SK-N-SH (cell line): ENCODE measurements around the gene MRM2. TPM values are rescaled to one million over a fixed set of nuclear protein-coding genes. Genes with fewer than 3 reads are reported as not detected.
A peak's percentile ranks its signal among the peaks of the same experiment; 100 is the strongest.

Experiments
- CTCF ChIA-PET: fragments of 300-600, 350-600 bp; formaldehyde crosslinking; extraction: SDS; loops from one replicate; lab custom pipeline; 2021; lab: Yijun Ruan, JAX
- POLR2A ChIA-PET: fragments of 350-600 bp; sonication (Branson Sonifier 250); formaldehyde crosslinking; extraction: SDS; loops from one replicate; lab custom pipeline; 2020; ENCODE audit warnings: antibody characterized with exemption, inconsistent platforms; lab: Yijun Ruan, JAX
- DNase-seq: peaks from one replicate; pipeline ENCODE4 v3.0.0; 2012
- H2AFZ ChIP-seq: fragments of 200-600 bp; sonication (generic); 2 replicates; pipeline ENCODE4 v1.8.1; 2016; ENCODE audit warnings: antibody characterized with exemption, mild to moderate bottlenecking, low read depth
- H3F3A ChIP-seq: fragments of 200-600 bp; sonication (generic); replicated peaks from 2 replicates; pipeline ENCODE3; 2016; ENCODE audit warnings: antibody characterized with exemption, mild to moderate bottlenecking; ENCODE audit not compliant: insufficient read depth
- H3K27ac ChIP-seq, 2 experiments: fragments of 200-500 bp in 1 of 2; fragments of 200-600 bp in 1 of 2; sonication (Bioruptor generic) in 1 of 2; sonication (generic), shearing (Covaris generic) in 1 of 2; 2 replicates each; pipeline versions ENCODE4 v1.5.1 to v1.6.1; 2014 to 2016; ENCODE audit warnings: low read depth in 2 of 2, inconsistent platforms in 1 of 2, low read length in 1 of 2, mild to moderate bottlenecking in 1 of 2, mixed read lengths in 1 of 2
- H3K27me3 ChIP-seq: fragments of 200-600 bp; sonication (generic), shearing (Covaris generic); 2 replicates; pipeline ENCODE4 v1.6.1; 2016; ENCODE audit warnings: mixed run types; ENCODE audit not compliant: insufficient read depth
- H3K36me3 ChIP-seq, 2 experiments: fragments of 200-500 bp in 1 of 2; fragments of 200-600 bp in 1 of 2; sonication (Bioruptor generic) in 1 of 2; sonication (generic) in 1 of 2; replicated peaks in 1 of 2; 2 replicates each; pipeline versions ENCODE3 to v1.5.1; 2014 to 2016; ENCODE audit warnings: low read length in 1 of 2, mild to moderate bottlenecking in 1 of 2; ENCODE audit not compliant: insufficient read depth in 2 of 2, control insufficient read depth in 1 of 2
- H3K4me1 ChIP-seq, 2 experiments: fragments of 200-500 bp in 1 of 2; fragments of 200-600 bp in 1 of 2; sonication (Bioruptor generic) in 1 of 2; sonication (generic), shearing (Covaris generic) in 1 of 2; 2 replicates each; pipeline versions ENCODE4 v1.5.1 to v1.6.1; 2014 to 2016; ENCODE audit warnings: low read depth in 1 of 2, low read length in 1 of 2, mixed run types in 1 of 2; ENCODE audit not compliant: insufficient read depth in 2 of 2, control insufficient read depth in 1 of 2
- H3K4me2 ChIP-seq: fragments of 200-600 bp; sonication (generic), shearing (Covaris generic); 2 replicates; pipeline ENCODE4 v1.6.1; 2017; ENCODE audit warnings: mixed run types
- H3K4me3 ChIP-seq, 2 experiments: fragments of 200-500 bp in 1 of 2; fragments of 200-600 bp in 1 of 2; sonication (Bioruptor generic) in 1 of 2; sonication (generic), shearing (Covaris generic) in 1 of 2; 2 replicates each; pipeline versions ENCODE4 v1.5.1 to v1.8.1; 2014 to 2016; ENCODE audit warnings: low read depth in 2 of 2, inconsistent platforms in 1 of 2, low read length in 1 of 2, mild to moderate bottlenecking in 1 of 2, mixed read lengths in 1 of 2, moderate library complexity in 1 of 2
- H3K79me2 ChIP-seq: fragments of 200-600 bp; sonication (generic); 2 replicates; pipeline ENCODE4 v1.8.1; 2017; ENCODE audit warnings: mild to moderate bottlenecking; ENCODE audit not compliant: insufficient read depth
- H3K9ac ChIP-seq: fragments of 200-600 bp; sonication (generic); 2 replicates; pipeline ENCODE4 v1.6.1; 2017; ENCODE audit warnings: mixed run types
- H3K9me2 ChIP-seq: fragments of 200-600 bp; sonication (generic); 2 replicates; pipeline ENCODE4 v1.6.1; 2017; ENCODE audit warnings: mixed run types
- H3K9me3 ChIP-seq: fragments of 200-600 bp; sonication (generic); 2 replicates; pipeline ENCODE4 v1.6.1; 2017; ENCODE audit warnings: mixed run types, mild to moderate bottlenecking, moderate library complexity
- H4K20me1 ChIP-seq: fragments of 200-600 bp; sonication (generic); 2 replicates; pipeline ENCODE4 v1.6.1; 2017; ENCODE audit warnings: mild to moderate bottlenecking, mixed run types; ENCODE audit not compliant: insufficient read depth
- CTCF ChIP-seq: fragments of 200-600 bp; sonication (generic); IDR thresholded peaks from 2 replicates; pipeline ENCODE4 v1.6.1; 2017; ENCODE audit warnings: antibody characterized with exemption, mild to moderate bottlenecking, moderate library complexity
- EP300 ChIP-seq, 2 experiments: IDR thresholded peaks; 2 replicates each; pipeline versions ENCODE4 v1.4.0 to v1.6.1; 2012; ENCODE audit warnings: borderline replicate concordance in 1 of 2, low read depth in 1 of 2, low read length in 1 of 2
- EZH2phosphoT487 ChIP-seq: fragments of 200-600 bp; sonication (generic); IDR thresholded peaks from 2 replicates; pipeline ENCODE4 v1.6.1; 2017; ENCODE audit warnings: low read depth, mixed run types, mild to moderate bottlenecking, antibody characterized with exemption, moderate library complexity, borderline replicate concordance
- FOXJ3 ChIP-seq: sonication (generic); formaldehyde crosslinking; IDR thresholded peaks from 2 replicates; pipeline ENCODE4 v1.5.1; 2020; ENCODE audit warnings: mild to moderate bottlenecking, missing genetic modification reagents
- GATA2 ChIP-seq: sonication (generic); formaldehyde crosslinking; IDR thresholded peaks from 2 replicates; pipeline ENCODE4 v1.5.0; 2020; ENCODE audit warnings: mild to moderate bottlenecking, missing genetic modification reagents
- IRF3 ChIP-seq: fragments of 150-350 bp; IDR thresholded peaks from 2 replicates; pipeline ENCODE4 v1.6.1; 2016; ENCODE audit warnings: mild to moderate bottlenecking, low read depth, low read length
- SMC3 ChIP-seq: IDR thresholded peaks from 2 replicates; pipeline ENCODE4 v1.6.1; 2012; ENCODE audit warnings: low read depth, low read length, improper control_type of control experiment
- ZBTB33 ChIP-seq: IDR thresholded peaks from 2 replicates; pipeline ENCODE4 v1.4.0; 2012; ENCODE audit warnings: low read depth, borderline replicate concordance
- WGBS: methylation state at CpG from one replicate; pipeline ENCODE4 v1.1.6; 2017; ENCODE audit warnings: low lambda C conversion rate; 5-methylcytosine and 5-hydroxymethylcytosine counted together
- polyA plus RNA-seq, 3 experiments: library from polyadenylated mRNA; depleted of rRNA; stranded (reverse); fragments of >200 nt; gene quantifications; 2 replicates each; pipeline ENCODE4 v1.2.3, GENCODE V29; 2012

MRM2 gene
- polyA plus RNA-seq, 1 of the 3 experiments (the other 2 are of a cell fraction) = 30.7 TPM

- H3K9ac ChIP-seq = no peak overlapping the region
- H3K4me1 ChIP-seq = peaks cover 0 to 5% of the 10 kb centered on the region in 2 experiments; a peak in 1 of 4 replicates
- H2AFZ ChIP-seq = no peak overlapping the region
- peaks cover 0 to 6% of the 10 kb centered on the region in 2 experiments for H3K36me3 ChIP-seq
- H3K4me3 ChIP-seq = no peak overlapping the region
- no peaks in the 10 kb centered on the region for H3K9me2 ChIP-seq
- WGBS = 91% methylated on average over 18 of the region's 18 CpGs
- DNase-seq = no peak
- no peaks in the 10 kb centered on the region for H3F3A ChIP-seq
- H3K4me2 ChIP-seq = no peak overlapping the region
- H3K79me2 ChIP-seq = no peaks in the 10 kb centered on the region
- no peaks in the 10 kb centered on the region for H3K9me3 ChIP-seq
- TF ChIP-seq GATA2 (CRISPR knock-in tag) = no peak
- ChIA-PET CTCF (interaction anchor here (1.1 to 2.9 kb wide), 3 partner anchors 9 to 176 kb away, joined by 3 to 9 read pairs (median 3); no protein-coding TSS in a partner anchor), POLR2A (no interaction called here)
- H4K20me1 ChIP-seq = no peaks in the 10 kb centered on the region
- no peak overlapping the region for H3K27ac ChIP-seq
- no peaks in the 10 kb centered on the region for H3K27me3 ChIP-seq
These were observed 33.1 kb upstream of the MRM2 start for GRCh38 chr7:2275101-2275500.

GRCh38 chr7:2274666-2275065, 32.7 kb upstream of the MRM2 start:
- TF ChIP-seq EZH2phosphoT487 = no peak
- no peak for TF ChIP-seq FOXJ3 (CRISPR knock-in tag)
- no peak for TF ChIP-seq EP300 (IDR thresholded peaks at IDR 0.05; ENCODE audit: borderline replicate concordance in 1 of 2, low read depth in 1 of 2, low read length in 1 of 2)
- no peak for TF ChIP-seq ZBTB33
- no peak for TF ChIP-seq IRF3
- no peak for TF ChIP-seq CTCF
- no peak for TF ChIP-seq SMC3
- TF ChIP-seq, all 33 proteins: peak for 0
- Histone ChIP-seq H3K9ac (no peak overlapping the region), H2AFZ (no peak overlapping the region), H3K27ac (no peak overlapping the region), H3K4me3 (no peak overlapping the region), H3K4me2 (no peak overlapping the region), H3K9me3 (no peaks in the 10 kb centered on the region), H3K36me3 (peaks cover 0 to 6% of the 10 kb centered on the region in 2 experiments), H3K9me2 (no peaks in the 10 kb centered on the region), H3F3A (no peaks in the 10 kb centered on the region), H3K79me2 (no peaks in the 10 kb centered on the region), H4K20me1 (no peaks in the 10 kb centered on the region), H3K27me3 (no peaks in the 10 kb centered on the region), H3K4me1 (peaks cover 0 to 9% of the 10 kb centered on the region in 2 experiments; a peak in 1 of 4 replicates)
- CTCF ChIA-PET = interaction anchor here (1.1 to 2.9 kb wide), 3 partner anchors 9 to 176 kb away, joined by 3 to 9 read pairs (median 3); no protein-coding TSS in a partner anchor
- peak; percentile 27 for DNase-seq
- 95% methylated on average over 4 of the region's 7 CpGs for WGBS
- POLR2A ChIA-PET = no interaction called here
